ENCODE data around the gene ATP8A2. TPM values are rescaled to one million over a fixed set of nuclear protein-coding genes. Genes with fewer than 3 reads are reported as not detected.

ATP8A2 gene
- polyA plus RNA-seq, 3 donors from 2014 or later: 0.20 to 0.38 TPM; not detected in 1

DNA sequence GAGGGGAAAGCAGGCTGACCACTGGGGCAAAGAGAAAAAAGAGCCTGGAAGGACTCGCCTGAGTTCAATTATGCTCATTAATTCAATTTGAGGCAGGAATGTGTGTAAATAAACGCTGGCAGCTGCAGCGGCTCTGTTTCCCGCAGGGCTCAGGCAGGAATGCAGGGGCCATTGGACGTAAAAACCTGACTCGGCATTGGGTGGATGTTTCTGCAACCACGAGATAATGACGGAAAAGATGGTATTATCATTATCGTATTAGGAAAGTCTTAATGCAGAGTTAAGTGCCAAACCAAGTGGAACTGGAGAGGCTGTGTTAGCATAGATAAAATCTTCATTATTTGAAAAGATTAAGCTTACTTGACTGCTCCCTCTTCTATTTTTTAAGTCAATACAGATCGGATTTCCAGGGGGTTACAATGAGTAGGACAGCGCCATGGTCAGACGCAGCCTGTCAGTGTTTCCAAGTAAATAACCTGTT is 510.2 kb downstream of the ATP8A2 start:
- H3K4me3 Mint-ChIP-seq: no peak overlapping the region
- DNase-seq: no peak
- H3K9me3 Mint-ChIP-seq: peaks cover 0 to 1% (median 0%) of the 10 kb centered on the region in 6 donors
- peaks cover 2 to 8% (median 4%) of the 10 kb centered on the region in 3 donors for H3K27me3 Mint-ChIP-seq (ENCODE audit: low read depth in 3 of 3)
- H3K36me3 Mint-ChIP-seq: peaks cover 0 to 3% (median 0%) of the 10 kb centered on the region in 3 donors
- no peak overlapping the region for H3K27ac Mint-ChIP-seq
- H3K4me1 Mint-ChIP-seq: peaks cover 0 to 3% of the 10 kb centered on the region in 2 donors

- Mint-ChIP-seq H3K9me3 (peaks cover 0 to 2% (median 0%) of the 10 kb centered on the region in 6 donors), H3K4me3 (no peak overlapping the region), H3K27me3 (ENCODE audit: low read depth in 3 of 3) (peaks cover 2 to 8% (median 4%) of the 10 kb centered on the region in 3 donors), H3K4me1 (peaks cover 0 to 3% of the 10 kb centered on the region in 2 donors), H3K27ac (no peak overlapping the region), H3K36me3 (peaks cover 0 to 3% (median 0%) of the 10 kb centered on the region in 3 donors)
- no peak for DNase-seq
Measured at GRCh38 chr13:25882466-25883357, 510.9 kb downstream of the ATP8A2 start.

DNA sequence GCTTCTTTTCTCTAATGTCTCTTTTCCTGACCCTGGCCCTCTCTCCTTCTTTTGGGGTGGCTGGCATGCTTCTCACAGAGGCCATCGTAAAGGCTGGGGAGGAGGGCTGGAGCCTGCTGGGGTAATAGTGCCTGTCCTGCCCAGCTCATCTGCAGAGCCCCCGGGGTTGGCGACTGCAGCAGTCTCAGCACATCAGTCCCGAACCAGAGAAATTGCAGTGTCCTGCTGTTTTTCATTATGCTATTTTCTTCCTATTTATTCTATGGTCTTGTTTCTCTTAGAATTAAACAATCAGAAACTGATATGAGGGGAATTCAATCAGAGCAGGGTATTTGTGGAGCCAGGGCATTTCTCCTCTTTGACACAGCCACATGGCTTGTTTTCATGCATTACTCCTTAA is 513.6 kb downstream of the ATP8A2 start:
- Mint-ChIP-seq H3K4me1 (peaks cover 0 to 3% of the 10 kb centered on the region in 2 donors), H3K9me3 (peaks cover 0 to 2% (median 0%) of the 10 kb centered on the region in 6 donors), H3K36me3 (no peaks in the 10 kb centered on the region), H3K27me3 (ENCODE audit: low read depth in 3 of 3) (peaks cover 0 to 6% (median 2%) of the 10 kb centered on the region in 3 donors), H3K27ac (no peak overlapping the region), H3K4me3 (no peak overlapping the region)
- no peak for DNase-seq

DNA sequence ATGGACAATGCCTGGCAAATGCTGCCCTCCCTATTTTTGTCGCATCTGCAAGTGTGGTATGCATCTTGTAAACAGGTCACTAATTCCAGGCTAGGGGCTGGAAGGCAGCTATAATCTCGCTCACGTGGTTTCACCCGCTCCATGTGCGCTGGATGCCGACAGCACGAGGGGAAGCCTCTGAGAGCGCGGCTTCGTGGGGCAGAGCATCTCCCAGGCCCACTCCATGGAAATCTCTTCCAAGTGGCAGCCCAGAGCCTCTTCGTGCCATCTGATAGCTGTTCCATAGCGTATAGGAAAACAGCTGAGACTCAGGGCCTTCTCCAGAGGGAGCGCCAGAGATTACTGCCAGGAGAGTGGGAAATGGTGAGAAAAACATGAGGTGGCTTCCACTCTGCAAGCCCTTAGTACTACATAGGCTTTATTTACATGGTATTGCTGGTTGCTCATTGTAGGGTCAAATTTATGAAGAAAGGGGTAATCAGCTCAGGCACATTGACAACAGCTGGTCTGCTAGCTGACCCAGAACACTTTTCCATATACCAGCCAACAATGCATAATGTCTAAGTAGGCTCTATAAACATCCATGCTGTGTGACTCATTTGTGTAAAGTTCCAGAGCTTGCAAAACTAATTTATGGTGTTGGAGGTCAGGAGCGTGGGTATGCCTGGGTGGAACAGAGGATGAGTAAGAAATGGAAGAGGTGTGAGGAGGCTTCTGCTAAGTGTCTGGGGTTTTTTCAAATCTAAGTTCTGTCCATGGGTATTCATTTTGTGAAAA is 514.9 kb downstream of the ATP8A2 start:
- Mint-ChIP-seq H3K36me3 (no peaks in the 10 kb centered on the region), H3K4me1 (peaks cover 0 to 3% of the 10 kb centered on the region in 2 donors), H3K27me3 (ENCODE audit: low read depth in 3 of 3) (peaks cover 0 to 6% (median 2%) of the 10 kb centered on the region in 3 donors), H3K27ac (no peak overlapping the region), H3K9me3 (peaks cover 0 to 4% (median 0%) of the 10 kb centered on the region in 6 donors), H3K4me3 (no peak overlapping the region)
- DNase-seq: no peak

DNA sequence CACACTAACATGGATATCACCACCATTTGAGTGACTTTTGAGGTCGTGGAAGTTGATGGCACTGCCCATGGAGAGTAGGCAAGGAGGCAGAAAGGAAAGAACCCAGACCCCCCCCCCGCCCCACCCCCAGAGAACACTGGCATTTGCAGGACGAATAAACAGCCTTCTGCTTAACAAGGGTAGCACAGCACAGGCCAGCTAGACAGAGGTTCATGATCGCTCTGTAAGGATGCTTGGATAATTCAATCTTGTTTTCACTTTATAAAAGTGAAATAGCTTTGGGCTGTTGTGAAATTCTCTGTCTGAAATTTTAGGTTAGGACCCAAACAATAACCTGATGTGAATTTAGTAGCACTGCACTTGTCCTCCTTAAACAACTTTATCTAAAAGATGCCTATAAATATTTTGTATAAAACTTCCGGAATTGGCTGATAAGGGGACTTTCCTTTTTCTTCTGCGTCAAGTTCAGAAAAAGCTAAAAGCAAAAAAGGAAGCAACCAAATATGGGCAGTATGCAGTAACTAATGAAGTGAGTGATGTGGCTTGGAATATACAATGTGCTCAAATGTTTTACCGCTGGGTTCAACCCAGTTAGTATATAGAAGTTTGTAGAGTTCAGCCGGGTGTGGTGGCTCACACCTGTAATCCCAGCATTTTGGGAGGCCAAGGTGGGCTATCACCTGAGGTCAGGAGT is 516.3 kb downstream of the ATP8A2 start:
- Mint-ChIP-seq H3K27ac (no peak overlapping the region), H3K9me3 (peaks cover 0 to 4% (median 0%) of the 10 kb centered on the region in 6 donors), H3K36me3 (no peaks in the 10 kb centered on the region), H3K4me3 (no peak overlapping the region), H3K4me1 (no peaks in the 10 kb centered on the region), H3K27me3 (ENCODE audit: low read depth in 3 of 3) (peaks cover 0 to 6% (median 2%) of the 10 kb centered on the region in 3 donors)
- DNase-seq: no peak

- H3K27ac Mint-ChIP-seq: no peak overlapping the region
- no peaks in the 10 kb centered on the region for H3K4me1 Mint-ChIP-seq
- H3K4me3 Mint-ChIP-seq: no peak overlapping the region
- peaks cover 0 to 4% (median 0%) of the 10 kb centered on the region in 6 donors for H3K9me3 Mint-ChIP-seq
- no peaks in the 10 kb centered on the region for H3K36me3 Mint-ChIP-seq
- no peak for DNase-seq
- H3K27me3 Mint-ChIP-seq (ENCODE audit: low read depth in 3 of 3): no peaks in the 10 kb centered on the region
Measured at GRCh38 chr13:25890671-25891212, 519.0 kb downstream of the ATP8A2 start.

DNA sequence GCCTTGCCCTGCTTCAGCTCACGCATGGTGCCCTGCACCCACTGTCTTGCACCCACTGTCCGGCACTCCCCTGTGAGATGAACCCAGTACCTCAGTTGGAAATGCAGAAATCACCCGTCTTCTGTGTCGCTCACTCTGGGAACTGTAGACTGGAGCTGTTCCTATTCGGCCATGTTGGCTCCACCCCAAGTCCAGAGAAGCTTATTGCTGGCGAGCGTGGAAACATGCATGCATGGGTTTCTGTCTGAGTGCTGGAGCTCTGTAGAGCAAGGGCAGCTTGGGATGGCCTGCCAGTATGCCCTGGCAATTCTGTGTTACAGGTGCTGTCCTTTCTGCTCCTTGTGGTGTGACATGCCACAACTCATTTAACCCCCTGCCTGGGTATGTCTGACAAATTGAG is 527.2 kb downstream of the ATP8A2 start:
- DNase-seq: no peak
- H3K4me3 Mint-ChIP-seq: peak overlapping the region in 1 of 5 donors; percentile 41
- H3K4me1 Mint-ChIP-seq: peaks cover 24 to 30% of the 10 kb centered on the region in 2 donors
- H3K27me3 Mint-ChIP-seq (ENCODE audit: low read depth in 3 of 3): peaks cover 0 to 6% (median 2%) of the 10 kb centered on the region in 3 donors
- peaks cover 0 to 2% (median 0%) of the 10 kb centered on the region in 6 donors for H3K9me3 Mint-ChIP-seq
- peaks cover 0 to 5% (median 0%) of the 10 kb centered on the region in 3 donors for H3K36me3 Mint-ChIP-seq
- peak overlapping the region in 4 of 6 donors; percentile 20 to 69 (median 46) for H3K27ac Mint-ChIP-seq

- Mint-ChIP-seq H3K36me3 (peaks cover 0 to 5% (median 0%) of the 10 kb centered on the region in 3 donors), H3K9me3 (peaks cover 0 to 2% (median 0%) of the 10 kb centered on the region in 6 donors), H3K4me3 (peak overlapping the region in 4 of 5 donors; percentile 41 to 60 (median 44)), H3K27ac (peak overlapping the region in 4 of 6 donors; percentile 20 to 69 (median 46)), H3K4me1 (peaks cover 24 to 30% of the 10 kb centered on the region in 2 donors), H3K27me3 (ENCODE audit: low read depth in 3 of 3) (peaks cover 0 to 6% (median 2%) of the 10 kb centered on the region in 3 donors)
- no peak for DNase-seq
Measured at GRCh38 chr13:25899464-25899863, 527.7 kb downstream of the ATP8A2 start.

DNA sequence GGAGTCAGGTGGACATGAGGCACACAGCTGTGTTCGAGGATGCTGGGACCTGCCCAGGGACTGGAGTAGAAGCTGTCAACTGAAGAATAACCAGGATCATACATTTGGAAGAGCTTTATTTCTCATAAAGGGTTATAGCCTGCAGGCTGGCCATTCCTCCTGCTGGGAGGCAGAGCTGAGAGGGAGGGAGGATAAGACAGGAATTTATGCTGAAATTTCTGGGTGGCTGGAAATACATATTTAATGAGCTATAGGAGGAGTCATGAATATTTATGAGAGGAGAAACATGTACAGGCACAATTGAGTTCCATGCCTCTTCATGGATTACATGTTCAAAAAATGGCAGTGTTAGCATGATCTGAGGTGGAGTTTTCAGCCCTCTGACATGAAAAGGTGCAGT is 528.2 kb downstream of the ATP8A2 start:
- H3K27ac Mint-ChIP-seq: peak overlapping the region in 4 of 6 donors; percentile 10 to 75 (median 46)
- H3K27me3 Mint-ChIP-seq (ENCODE audit: low read depth in 3 of 3): peaks cover 0 to 6% (median 2%) of the 10 kb centered on the region in 3 donors
- DNase-seq: no peak
- H3K4me1 Mint-ChIP-seq: peaks cover 24 to 30% of the 10 kb centered on the region in 2 donors
- peaks cover 0 to 2% (median 0%) of the 10 kb centered on the region in 6 donors for H3K9me3 Mint-ChIP-seq
- H3K4me3 Mint-ChIP-seq: peak overlapping the region in 2 of 5 donors; percentile 41 to 44
- H3K36me3 Mint-ChIP-seq: peaks cover 0 to 5% (median 0%) of the 10 kb centered on the region in 3 donors

- H3K4me1 Mint-ChIP-seq: peaks cover 24 to 30% of the 10 kb centered on the region in 2 donors
- H3K27ac Mint-ChIP-seq: peak overlapping the region in 2 of 6 donors; percentile 18 to 80
- H3K36me3 Mint-ChIP-seq: peaks cover 0 to 5% (median 0%) of the 10 kb centered on the region in 3 donors
- peak; percentile 41 to 72 (median 44) for DNase-seq
- H3K4me3 Mint-ChIP-seq: no peak overlapping the region
- peaks cover 0 to 1% (median 0%) of the 10 kb centered on the region in 6 donors for H3K9me3 Mint-ChIP-seq
- H3K27me3 Mint-ChIP-seq (ENCODE audit: low read depth in 3 of 3): peaks cover 0 to 6% (median 2%) of the 10 kb centered on the region in 3 donors
Measured at GRCh38 chr13:25901460-25902376, 529.9 kb downstream of the ATP8A2 start.

DNA sequence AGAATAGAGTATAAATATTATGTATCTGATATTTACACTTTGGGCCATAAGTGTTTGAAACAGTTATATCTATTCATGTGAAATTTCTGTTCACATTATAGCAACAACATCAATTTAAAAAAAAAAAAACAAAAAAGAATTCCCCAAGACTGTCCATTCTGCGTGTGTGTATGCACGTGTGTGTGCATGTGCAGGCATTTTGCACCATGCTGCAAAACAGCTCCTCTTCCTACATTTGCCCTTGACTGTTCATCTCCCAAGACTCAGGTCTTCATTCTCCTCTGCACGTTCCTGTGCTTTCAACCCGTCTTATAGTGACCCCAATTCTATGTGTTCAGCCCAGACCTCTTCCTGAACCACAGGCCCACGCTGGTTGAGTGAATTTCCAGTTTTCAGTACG is 530.7 kb downstream of the ATP8A2 start:
- H3K4me1 Mint-ChIP-seq: peaks cover 24 to 30% of the 10 kb centered on the region in 2 donors
- peak overlapping the region in 3 of 6 donors; percentile 13 to 58 (median 31) for H3K27ac Mint-ChIP-seq
- H3K27me3 Mint-ChIP-seq (ENCODE audit: low read depth in 3 of 3): peaks cover 0 to 6% (median 2%) of the 10 kb centered on the region in 3 donors
- peaks cover 0 to 3% (median 0%) of the 10 kb centered on the region in 3 donors for H3K36me3 Mint-ChIP-seq
- DNase-seq: no peak
- H3K9me3 Mint-ChIP-seq: peaks cover 0 to 1% (median 0%) of the 10 kb centered on the region in 6 donors
- peak overlapping the region in 1 of 5 donors; percentile 33 for H3K4me3 Mint-ChIP-seq

DNA sequence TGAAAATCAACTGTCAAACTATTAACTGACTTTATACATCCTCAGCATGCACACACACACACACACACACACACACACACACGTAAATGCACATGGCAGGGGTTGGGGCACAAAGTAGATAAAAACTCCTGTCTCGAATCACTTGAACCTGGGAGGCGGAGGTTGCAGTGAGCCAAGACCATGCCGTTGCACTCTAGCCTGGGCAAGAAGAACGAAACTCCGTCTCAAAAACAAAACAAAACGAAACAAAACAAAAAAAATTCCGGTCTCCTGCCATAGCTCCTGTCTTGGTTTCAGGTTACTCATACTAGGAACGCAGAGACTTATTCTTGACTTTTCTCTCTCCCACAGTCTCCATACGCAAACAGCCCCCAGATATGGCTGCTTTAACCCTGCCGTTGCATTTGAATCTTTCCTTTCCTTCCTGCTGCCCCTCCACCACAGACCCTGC is 531.1 kb downstream of the ATP8A2 start:
- DNase-seq: peak in 1 of 3 donors; percentile 12
- Mint-ChIP-seq H3K9me3 (peaks cover 0 to 1% (median 0%) of the 10 kb centered on the region in 6 donors), H3K36me3 (no peaks in the 10 kb centered on the region), H3K27ac (peak overlapping the region in 2 of 6 donors; percentile 31 to 58), H3K4me1 (peaks cover 24 to 30% of the 10 kb centered on the region in 2 donors), H3K4me3 (no peak overlapping the region), H3K27me3 (ENCODE audit: low read depth in 3 of 3) (peaks cover 0 to 6% (median 2%) of the 10 kb centered on the region in 3 donors)

Measured in immature natural killer cell (primary cell).